Upper lobe of right lung (tissue), 1 donor: ENCODE results near the gene DNAJC17. TPM values are rescaled to one million over a fixed set of nuclear protein-coding genes. Genes with fewer than 3 reads are reported as not detected.
A peak's percentile ranks its signal among the peaks of the same experiment; 100 is the strongest.

Experiments
- ATAC-seq: fragments of 200-7000 bp; cut with Tn5 transposase; one replicate; pipeline ENCODE4 v1.9.1; 2020; ENCODE audit warnings: mild to moderate bottlenecking, moderate library complexity
- DNase-seq: peaks from one replicate; pipeline ENCODE4 v3.0.0-alpha.2; 2020
- H3K27ac ChIP-seq: fragments of 200-600 bp; one replicate; pipeline ENCODE4 v1.8.0; 2022
- H3K27me3 ChIP-seq: fragments of 200-600 bp; one replicate; pipeline ENCODE4 v1.8.0; 2022; ENCODE audit warnings: mild to moderate bottlenecking
- H3K36me3 ChIP-seq: fragments of 200-600 bp; one replicate; pipeline ENCODE4 v1.8.0; 2022
- H3K4me1 ChIP-seq: fragments of 200-600 bp; one replicate; pipeline ENCODE4 v1.8.0; 2022
- H3K4me3 ChIP-seq: fragments of 200-600 bp; one replicate; pipeline ENCODE4 v1.8.0; 2022; ENCODE audit warnings: mild to moderate bottlenecking
- H3K9me3 ChIP-seq: fragments of 200-600 bp; one replicate; pipeline ENCODE4 v1.8.0; 2022
- CTCF ChIP-seq: fragments of 200-600 bp; IDR thresholded peaks from one replicate; pipeline ENCODE4 v1.8.0; 2022; ENCODE audit warnings: antibody characterized with exemption
- intact Hi-C: fragments of 100-400 bp; cut with DNase I; formaldehyde crosslinking; loops from one replicate; pipeline ENCODE4 v1.11.0; 2022
- total RNA-seq: library from RNA; stranded (reverse); fragmentation: NEBNext Ultra II Directional; extraction: Animal tissue kit (Norgen Biotek cat#: 25700); gene quantifications from one replicate; pipeline ENCODE4 v1.2.1, GENCODE V29; 2021
- donor health status: DM: no; HTN: yes; CAD: no; lungs with severe emphysema.

The DNAJC17 gene
- total RNA-seq, 1 donor from 2014 or later = 30.7 TPM

GRCh38 chr15:40776537-40777141 lies 30.6 kb downstream of the DNAJC17 start:
- peaks cover 10% of the 10 kb centered on the region for H3K4me1 ChIP-seq
- no peaks in the 10 kb centered on the region for H3K27me3 ChIP-seq
- peaks cover 74% of the 10 kb centered on the region for H3K36me3 ChIP-seq
- peak; percentile 92 for ATAC-seq
- no peaks in the 10 kb centered on the region for H3K9me3 ChIP-seq
- DNase-seq = peak; percentile 86
- H3K4me3 ChIP-seq = no peak overlapping the region
- no peak for TF ChIP-seq CTCF
- no peak overlapping the region for H3K27ac ChIP-seq
- intact Hi-C loops = no loop called here

GRCh38 chr15:40775740-40776536 lies 31.3 kb downstream of the DNAJC17 start:
- intact Hi-C loops = no loop called here
- Histone ChIP-seq H3K27ac (no peak overlapping the region), H3K36me3 (peaks cover 74% of the 10 kb centered on the region), H3K4me1 (peaks cover 10% of the 10 kb centered on the region), H3K27me3 (no peaks in the 10 kb centered on the region), H3K4me3 (no peak overlapping the region), H3K9me3 (no peaks in the 10 kb centered on the region)
- ATAC-seq (no peak), DNase-seq (no peak)
- no peak for TF ChIP-seq CTCF

- intact Hi-C loops = no loop called here
- Histone ChIP-seq H3K9me3 (no peaks in the 10 kb centered on the region), H3K4me3 (no peak overlapping the region), H3K27ac (no peak overlapping the region), H3K27me3 (no peaks in the 10 kb centered on the region), H3K4me1 (peaks cover 11% of the 10 kb centered on the region), H3K36me3 (peaks cover 74% of the 10 kb centered on the region)
- DNase-seq = no peak
- ATAC-seq = no peak
- no peak for TF ChIP-seq CTCF
Measured at GRCh38 chr15:40775007-40775406, 32.3 kb downstream of the DNAJC17 start.

- peaks cover 22% of the 10 kb centered on the region for H3K4me1 ChIP-seq
- H3K27ac ChIP-seq = no peak overlapping the region
- ATAC-seq (no peak), DNase-seq (no peak)
- no peak overlapping the region for H3K4me3 ChIP-seq
- intact Hi-C loops = no loop called here
- no peaks in the 10 kb centered on the region for H3K9me3 ChIP-seq
- no peak for TF ChIP-seq CTCF
- no peaks in the 10 kb centered on the region for H3K27me3 ChIP-seq
- peaks cover 65% of the 10 kb centered on the region for H3K36me3 ChIP-seq
Measured at GRCh38 chr15:40773902-40774301, 33.4 kb downstream of the DNAJC17 start.

GRCh38 chr15:40773496-40773895 lies 33.8 kb downstream of the DNAJC17 start:
- H3K27ac ChIP-seq = no peak overlapping the region
- intact Hi-C loops = no loop called here
- no peak for DNase-seq
- peaks cover 26% of the 10 kb centered on the region for H3K4me1 ChIP-seq
- no peaks in the 10 kb centered on the region for H3K9me3 ChIP-seq
- ATAC-seq = no peak
- H3K36me3 ChIP-seq = peaks cover 61% of the 10 kb centered on the region
- no peak overlapping the region for H3K4me3 ChIP-seq
- no peak for TF ChIP-seq CTCF
- no peaks in the 10 kb centered on the region for H3K27me3 ChIP-seq
